Spinal cord (tissue), 10 donors: Measurements from ENCODE around the gene JAKMIP1. TPM values are rescaled to one million over a fixed set of nuclear protein-coding genes. Genes with fewer than 3 reads are reported as not detected.

ENCODE experiments used
- DNase-seq, 6 donors: peaks; one replicate each; pipeline versions ENCODE4 v3.0.0 to v3.0.0-alpha.2; 2013 to 2015; ENCODE audit warnings: low spot score in 6 of 6, low read depth in 4 of 6
- H3K27ac ChIP-seq: one replicate; pipeline ENCODE4 v1.5.1; 2013; ENCODE audit warnings: low read depth, low read length, control low read depth
- H3K27me3 ChIP-seq: one replicate; pipeline ENCODE4 v1.6.1; 2013; ENCODE audit warnings: low read length; ENCODE audit not compliant: control insufficient read depth, insufficient read depth
- H3K36me3 ChIP-seq: one replicate; pipeline ENCODE4 v1.6.1; 2013; ENCODE audit warnings: low read length; ENCODE audit not compliant: control insufficient read depth, insufficient read depth
- H3K4me1 ChIP-seq: one replicate; pipeline ENCODE4 v1.6.1; 2013; ENCODE audit warnings: low read length; ENCODE audit not compliant: control insufficient read depth, insufficient read depth
- H3K4me3 ChIP-seq: one replicate; pipeline ENCODE4 v1.5.1; 2013; ENCODE audit warnings: low read depth, low read length, control low read depth
- H3K9me3 ChIP-seq: one replicate; pipeline ENCODE4 v1.6.1; 2013; ENCODE audit warnings: low read length; ENCODE audit not compliant: control insufficient read depth, insufficient read depth
- WGBS: methylation state at CpG from one replicate; pipeline ENCODE4 v1.1.5; 2013; ENCODE audit warnings: missing lambda C conversion rate; ENCODE audit not compliant: insufficient coverage; 5-methylcytosine and 5-hydroxymethylcytosine counted together
- polyA plus RNA-seq, 2 donors: library from polyadenylated mRNA; unstranded; fragments of 120-200 nt; gene quantifications; one replicate each; pipeline ENCODE4 v1.2.1, GENCODE V29; 2013; ENCODE audit not compliant: insufficient read length in 2 of 2
- total RNA-seq, 2 donors: library from RNA; depleted of rRNA in 1 of 2; stranded (reverse); fragments of 120-200 nt in 1 of 2; fragments of >200 nt in 1 of 2; gene quantifications; one replicate each; pipeline versions ENCODE4 v1.2.3 to v1.2.4, GENCODE V29; 2013 to 2014
- donor health status: healthy.

The JAKMIP1 gene
- total and polyA plus RNA-seq, 4 donors: 8.2 to 29.7 (median 20.9) TPM

GRCh38 chr4:6229671-6230501, 29.5 kb upstream of the JAKMIP1 start:
- Histone ChIP-seq H3K4me3 (no peak overlapping the region), H3K9me3 (no peaks in the 10 kb centered on the region), H3K27me3 (no peaks in the 10 kb centered on the region), H3K36me3 (peaks cover 12% of the 10 kb centered on the region), H3K4me1 (peaks cover 30% of the 10 kb centered on the region), H3K27ac (no peak overlapping the region)
- DNase-seq: no peak
- WGBS: 89% methylated on average over 18 of the region's 18 CpGs

- no peak overlapping the region for H3K4me3 ChIP-seq
- no peak overlapping the region for H3K27ac ChIP-seq
- 16% methylated on average over 6 of the region's 7 CpGs for WGBS
- H3K27me3 ChIP-seq: no peaks in the 10 kb centered on the region
- peak in 3 of 6 donors; percentile 45 to 85 (median 71) for DNase-seq
- no peaks in the 10 kb centered on the region for H3K9me3 ChIP-seq
- H3K4me1 ChIP-seq: peaks cover 32% of the 10 kb centered on the region
- peaks cover 12% of the 10 kb centered on the region for H3K36me3 ChIP-seq
These were observed 28.7 kb upstream of the JAKMIP1 start for GRCh38 chr4:6229095-6229494.

DNA sequence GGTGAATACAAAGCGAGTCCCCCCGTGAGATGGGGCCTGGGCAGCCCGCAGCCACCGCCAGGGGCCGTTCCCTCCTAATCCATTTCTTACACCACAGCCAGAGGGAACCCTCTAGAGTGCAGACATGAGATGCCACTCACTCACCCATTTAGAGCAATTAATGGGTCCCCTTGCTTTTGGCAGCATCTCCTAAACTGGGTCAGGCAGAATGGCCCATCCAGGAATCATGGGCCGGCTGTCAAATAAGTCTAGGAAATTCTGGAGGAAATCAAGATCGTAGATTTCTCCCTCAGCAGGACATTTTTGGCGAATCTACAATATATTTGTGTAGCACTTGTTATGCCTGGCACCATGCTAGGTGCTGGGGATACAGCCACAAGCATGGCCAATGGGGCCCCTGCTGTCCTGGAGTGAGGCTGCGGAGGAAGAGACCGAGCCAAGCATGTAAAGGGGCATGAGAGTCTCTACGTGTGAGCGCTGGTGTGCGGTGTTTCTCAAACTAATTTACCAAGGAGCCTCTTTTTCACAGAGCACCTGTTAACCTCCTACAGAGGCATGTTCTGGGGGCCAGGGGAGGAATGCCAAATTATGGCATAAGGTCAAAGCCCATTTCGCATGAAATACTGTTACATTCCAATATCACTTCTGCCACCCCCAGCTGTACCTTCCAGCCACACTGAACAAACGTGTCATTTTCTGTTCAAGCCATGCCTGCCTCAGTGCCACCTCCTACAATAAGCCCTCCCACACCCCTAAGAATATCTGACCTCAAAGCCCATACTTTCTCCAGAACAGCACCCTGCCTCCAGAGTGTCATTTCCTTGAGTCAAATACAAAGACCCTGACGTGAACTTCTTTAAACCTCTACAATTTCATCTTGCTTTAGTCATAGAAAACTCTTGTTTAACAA, 28.1 kb upstream of the JAKMIP1 start:
- peak in 1 of 6 donors; percentile 23 for DNase-seq
- H3K4me1 ChIP-seq: peaks cover 34% of the 10 kb centered on the region
- H3K9me3 ChIP-seq: no peaks in the 10 kb centered on the region
- H3K27ac ChIP-seq: no peak overlapping the region
- H3K4me3 ChIP-seq: no peak overlapping the region
- peaks cover 12% of the 10 kb centered on the region for H3K36me3 ChIP-seq
- H3K27me3 ChIP-seq: no peaks in the 10 kb centered on the region
- WGBS: 56% methylated on average over 13 of the region's 16 CpGs

DNA sequence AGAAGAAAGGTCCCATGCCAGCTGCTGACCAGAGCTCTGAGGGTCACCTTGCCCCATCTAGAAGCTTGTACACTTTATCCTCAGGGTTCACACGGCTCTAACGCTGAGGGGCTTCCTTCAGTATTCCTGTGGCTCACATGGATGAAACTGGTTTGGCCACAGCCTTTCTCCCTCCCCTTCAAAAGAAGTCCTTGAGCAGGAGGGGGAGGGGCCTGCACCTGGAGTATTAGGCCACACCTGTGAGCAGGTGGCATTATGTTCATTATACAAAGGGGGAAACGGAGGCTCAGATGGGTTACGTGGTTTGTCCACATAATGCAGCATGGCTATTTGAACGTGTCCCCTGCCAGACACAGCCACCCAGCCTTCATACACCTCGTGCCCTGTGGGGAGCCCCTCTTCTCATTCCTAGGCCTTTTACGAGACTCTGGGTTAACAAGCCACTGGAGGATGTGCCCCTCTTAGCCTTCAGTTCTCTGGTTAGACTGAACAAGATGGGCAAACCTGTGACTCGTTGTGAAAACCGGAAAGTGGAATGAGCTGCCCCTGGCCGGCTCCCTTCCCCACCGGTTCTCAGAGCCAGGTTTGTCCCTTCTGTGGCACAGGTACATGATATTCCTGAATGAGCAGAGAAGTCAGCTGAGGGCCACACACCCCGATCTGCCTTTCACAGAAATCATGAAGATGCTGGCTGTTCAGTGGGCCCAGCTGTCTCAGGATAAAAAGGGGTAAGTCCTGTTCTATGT, 27.2 kb upstream of the JAKMIP1 start:
- H3K36me3 ChIP-seq: peaks cover 6% of the 10 kb centered on the region
- peaks cover 39% of the 10 kb centered on the region for H3K4me1 ChIP-seq
- WGBS: 76% methylated on average over 12 of the region's 12 CpGs
- H3K27me3 ChIP-seq: no peaks in the 10 kb centered on the region
- H3K9me3 ChIP-seq: no peaks in the 10 kb centered on the region
- no peak for DNase-seq
- no peak overlapping the region for H3K4me3 ChIP-seq
- no peak overlapping the region for H3K27ac ChIP-seq

DNA sequence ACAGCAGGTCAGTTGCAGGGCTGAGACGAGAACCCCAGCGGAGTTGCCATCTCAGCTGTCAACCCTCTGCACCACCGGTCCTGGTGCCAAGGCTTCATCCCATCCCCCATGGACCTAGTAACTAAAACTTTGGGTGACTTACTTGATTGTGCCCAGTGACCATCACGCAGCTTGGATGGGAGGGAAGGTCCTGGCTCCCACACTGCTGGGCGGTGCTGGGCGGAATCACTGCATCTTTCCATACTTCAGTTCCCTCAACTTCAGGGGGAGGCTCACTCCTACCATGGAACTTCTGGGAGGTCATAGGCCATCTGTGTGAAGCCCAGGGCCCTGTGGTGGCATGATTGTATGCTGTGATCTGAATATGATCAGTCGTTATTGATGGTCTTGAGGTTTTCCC, 26.2 kb upstream of the JAKMIP1 start:
- 83% methylated on average over 3 of the region's 7 CpGs for WGBS
- Histone ChIP-seq H3K4me3 (no peak overlapping the region), H3K4me1 (peaks cover 39% of the 10 kb centered on the region), H3K27me3 (peaks cover 1% of the 10 kb centered on the region), H3K27ac (no peak overlapping the region), H3K36me3 (peaks cover 6% of the 10 kb centered on the region), H3K9me3 (no peaks in the 10 kb centered on the region)
- no peak for DNase-seq

DNA sequence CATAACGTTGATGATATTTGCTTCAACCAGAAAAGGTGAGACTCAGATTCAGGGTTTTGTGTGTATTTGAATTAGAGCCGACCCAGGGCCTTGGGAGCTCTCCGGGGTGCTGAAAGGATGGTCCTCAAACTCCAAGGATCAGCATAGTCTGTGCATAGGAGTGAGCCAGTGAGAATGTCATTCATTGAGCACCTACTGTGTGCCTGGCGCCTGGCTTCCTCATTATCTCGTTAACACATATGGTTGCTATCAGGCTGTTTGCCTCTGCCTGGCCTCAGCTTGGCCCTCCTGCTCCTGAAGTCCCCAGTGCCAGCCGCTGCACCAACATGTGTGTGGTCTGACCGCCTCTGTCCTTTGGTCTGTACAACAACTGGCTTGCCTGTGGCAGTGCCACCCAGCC, 25.1 kb upstream of the JAKMIP1 start:
- WGBS: 47% methylated on average over 6 of the region's 7 CpGs
- Histone ChIP-seq H3K27ac (no peak overlapping the region), H3K9me3 (no peaks in the 10 kb centered on the region), H3K4me3 (no peak overlapping the region), H3K4me1 (peaks cover 43% of the 10 kb centered on the region), H3K36me3 (peaks cover 3% of the 10 kb centered on the region), H3K27me3 (peaks cover 9% of the 10 kb centered on the region)
- DNase-seq: peak in 2 of 6 donors; percentile 12 to 45

DNA sequence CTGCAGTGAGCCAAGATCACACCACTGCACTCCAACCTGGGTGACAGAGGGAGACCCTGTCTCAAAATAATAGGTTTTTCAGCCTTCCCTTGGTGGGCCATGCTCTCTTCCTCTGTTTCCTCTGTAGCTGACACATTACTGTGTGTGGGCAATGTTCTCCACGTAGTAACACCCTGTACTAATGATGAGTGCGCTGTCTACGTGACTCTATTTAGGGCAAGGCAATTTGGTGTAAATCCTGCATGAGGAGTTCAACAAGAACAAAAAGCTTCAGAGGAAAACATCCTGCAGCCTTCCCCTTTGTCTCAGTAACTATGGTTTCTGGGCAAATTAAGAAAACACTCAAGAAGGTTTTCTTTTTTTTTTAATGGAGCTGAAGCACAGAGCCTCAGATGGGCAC, 24.4 kb upstream of the JAKMIP1 start:
- no CpG with 5 or more reads among the region's 3 CpGs for WGBS
- Histone ChIP-seq H3K4me3 (no peak overlapping the region), H3K27ac (no peak overlapping the region), H3K4me1 (peaks cover 42% of the 10 kb centered on the region), H3K9me3 (no peaks in the 10 kb centered on the region), H3K36me3 (peaks cover 3% of the 10 kb centered on the region), H3K27me3 (peaks cover 12% of the 10 kb centered on the region)
- peak in 2 of 6 donors; percentile 24 to 52 for DNase-seq

- H3K27me3 ChIP-seq: peaks cover 18% of the 10 kb centered on the region
- peak in 2 of 6 donors; percentile 64 to 84 for DNase-seq
- WGBS: 75% methylated on average over 1 of the region's 10 CpGs
- H3K36me3 ChIP-seq: no peaks in the 10 kb centered on the region
- no peak overlapping the region for H3K4me3 ChIP-seq
- H3K27ac ChIP-seq: no peak overlapping the region
- H3K9me3 ChIP-seq: no peaks in the 10 kb centered on the region
- H3K4me1 ChIP-seq: peaks cover 24% of the 10 kb centered on the region
These were observed 22.5 kb upstream of the JAKMIP1 start for GRCh38 chr4:6222761-6223292.
